Measurements from ENCODE around the gene OPHN1.

The OPHN1 gene

GRCh38 chrX:68193786-68194185 is 239.5 kb downstream of the OPHN1 start:
- H3K27me3 ChIP-seq (ENCODE audit: control insufficient read depth, insufficient read depth, low read length) = no peaks in the 10 kb centered on the region

GRCh38 chrX:68193234-68193633 is 240.1 kb downstream of the OPHN1 start:
- no peak overlapping the region for H3K4me3 ChIP-seq (ENCODE audit: low read length)
- no peak overlapping the region for H3K27ac ChIP-seq (ENCODE audit: low read length)

More at GRCh38 chrX:68193786-68194185, 239.5 kb downstream of the OPHN1 start:
- Histone ChIP-seq H3K9me3 (ENCODE audit: control insufficient read depth, low read depth, low read length) (no peaks in the 10 kb centered on the region), H3K9ac (ENCODE audit: low read length) (no peak overlapping the region), H3K4me3 (ENCODE audit: low read length) (no peak overlapping the region), H3K4me1 (ENCODE audit: control insufficient read depth, low read depth, low read length) (peaks cover 5% of the 10 kb centered on the region), H3K27ac (ENCODE audit: low read length) (no peak overlapping the region), H3K36me3 (ENCODE audit: control insufficient read depth, low read depth, low read length) (no peaks in the 10 kb centered on the region)

GRCh38 chrX:68190799-68191198 is 242.5 kb downstream of the OPHN1 start:
- H3K4me1 ChIP-seq (ENCODE audit: control insufficient read depth, low read depth, low read length) = no peaks in the 10 kb centered on the region
- H3K9me3 ChIP-seq (ENCODE audit: control insufficient read depth, low read depth, low read length) = peaks cover 12% of the 10 kb centered on the region
- H3K4me3 ChIP-seq (ENCODE audit: low read length) = no peak overlapping the region
- H3K27me3 ChIP-seq (ENCODE audit: control insufficient read depth, insufficient read depth, low read length) = no peaks in the 10 kb centered on the region
- H3K27ac ChIP-seq (ENCODE audit: low read length) = no peak overlapping the region
- no peaks in the 10 kb centered on the region for H3K36me3 ChIP-seq (ENCODE audit: control insufficient read depth, low read depth, low read length)
- H3K9ac ChIP-seq (ENCODE audit: low read length) = no peak overlapping the region

More at GRCh38 chrX:68193234-68193633, 240.1 kb downstream of the OPHN1 start:
- no peaks in the 10 kb centered on the region for H3K9me3 ChIP-seq (ENCODE audit: control insufficient read depth, low read depth, low read length)
- H3K36me3 ChIP-seq (ENCODE audit: control insufficient read depth, low read depth, low read length) = no peaks in the 10 kb centered on the region
- peaks cover 5% of the 10 kb centered on the region for H3K4me1 ChIP-seq (ENCODE audit: control insufficient read depth, low read depth, low read length)
- H3K9ac ChIP-seq (ENCODE audit: low read length) = no peak overlapping the region
- H3K27me3 ChIP-seq (ENCODE audit: control insufficient read depth, insufficient read depth, low read length) = no peaks in the 10 kb centered on the region

GRCh38 chrX:68186552-68187262 is 246.6 kb downstream of the OPHN1 start:
- Histone ChIP-seq H3K9ac (ENCODE audit: low read length) (no peak overlapping the region), H3K27me3 (ENCODE audit: control insufficient read depth, insufficient read depth, low read length) (no peaks in the 10 kb centered on the region), H3K27ac (ENCODE audit: low read length) (no peak overlapping the region), H3K4me3 (ENCODE audit: low read length) (no peak overlapping the region), H3K36me3 (ENCODE audit: control insufficient read depth, low read depth, low read length) (no peaks in the 10 kb centered on the region), H3K4me1 (ENCODE audit: control insufficient read depth, low read depth, low read length) (no peaks in the 10 kb centered on the region), H3K9me3 (ENCODE audit: control insufficient read depth, low read depth, low read length) (peaks cover 26% of the 10 kb centered on the region)

- Histone ChIP-seq H3K9me3 (ENCODE audit: control insufficient read depth, low read depth, low read length) (peaks cover 34% of the 10 kb centered on the region), H3K36me3 (ENCODE audit: control insufficient read depth, low read depth, low read length) (no peaks in the 10 kb centered on the region), H3K27ac (ENCODE audit: low read length) (no peak overlapping the region), H3K4me1 (ENCODE audit: control insufficient read depth, low read depth, low read length) (no peaks in the 10 kb centered on the region), H3K4me3 (ENCODE audit: low read length) (no peak overlapping the region), H3K9ac (ENCODE audit: low read length) (no peak overlapping the region), H3K27me3 (ENCODE audit: control insufficient read depth, insufficient read depth, low read length) (no peaks in the 10 kb centered on the region)
Measured at GRCh38 chrX:68185161-68185560, 248.1 kb downstream of the OPHN1 start.

- no peak overlapping the region for H3K4me3 ChIP-seq (ENCODE audit: low read length)
- H3K4me1 ChIP-seq (ENCODE audit: control insufficient read depth, low read depth, low read length) = no peaks in the 10 kb centered on the region
- H3K27me3 ChIP-seq (ENCODE audit: control insufficient read depth, insufficient read depth, low read length) = no peaks in the 10 kb centered on the region
- H3K27ac ChIP-seq (ENCODE audit: low read length) = no peak overlapping the region
- H3K36me3 ChIP-seq (ENCODE audit: control insufficient read depth, low read depth, low read length) = no peaks in the 10 kb centered on the region
- no peak overlapping the region for H3K9ac ChIP-seq (ENCODE audit: low read length)
- H3K9me3 ChIP-seq (ENCODE audit: control insufficient read depth, low read depth, low read length) = peaks cover 34% of the 10 kb centered on the region
Measured at GRCh38 chrX:68183612-68184214, 249.6 kb downstream of the OPHN1 start.

GRCh38 chrX:68180579-68180978 is 252.7 kb downstream of the OPHN1 start:
- H3K4me1 ChIP-seq (ENCODE audit: control insufficient read depth, low read depth, low read length) = no peaks in the 10 kb centered on the region
- no peaks in the 10 kb centered on the region for H3K27me3 ChIP-seq (ENCODE audit: control insufficient read depth, insufficient read depth, low read length)
- H3K9ac ChIP-seq (ENCODE audit: low read length) = no peak overlapping the region
- no peaks in the 10 kb centered on the region for H3K36me3 ChIP-seq (ENCODE audit: control insufficient read depth, low read depth, low read length)
- H3K4me3 ChIP-seq (ENCODE audit: low read length) = no peak overlapping the region
- peaks cover 28% of the 10 kb centered on the region for H3K9me3 ChIP-seq (ENCODE audit: control insufficient read depth, low read depth, low read length)
- H3K27ac ChIP-seq (ENCODE audit: low read length) = no peak overlapping the region

GRCh38 chrX:68179355-68179754 is 253.9 kb downstream of the OPHN1 start:
- H3K27me3 ChIP-seq (ENCODE audit: control insufficient read depth, insufficient read depth, low read length) = no peaks in the 10 kb centered on the region
- H3K9ac ChIP-seq (ENCODE audit: low read length) = no peak overlapping the region
- H3K36me3 ChIP-seq (ENCODE audit: control insufficient read depth, low read depth, low read length) = no peaks in the 10 kb centered on the region
- H3K4me1 ChIP-seq (ENCODE audit: control insufficient read depth, low read depth, low read length) = no peaks in the 10 kb centered on the region
- H3K9me3 ChIP-seq (ENCODE audit: control insufficient read depth, low read depth, low read length) = peaks cover 27% of the 10 kb centered on the region
- H3K4me3 ChIP-seq (ENCODE audit: low read length) = no peak overlapping the region
- H3K27ac ChIP-seq (ENCODE audit: low read length) = no peak overlapping the region

GRCh38 chrX:68177542-68177941 is 255.8 kb downstream of the OPHN1 start:
- H3K9me3 ChIP-seq (ENCODE audit: control insufficient read depth, low read depth, low read length) = peaks cover 21% of the 10 kb centered on the region
- H3K36me3 ChIP-seq (ENCODE audit: control insufficient read depth, low read depth, low read length) = no peaks in the 10 kb centered on the region
- no peaks in the 10 kb centered on the region for H3K4me1 ChIP-seq (ENCODE audit: control insufficient read depth, low read depth, low read length)
- H3K4me3 ChIP-seq (ENCODE audit: low read length) = no peak overlapping the region
- no peak overlapping the region for H3K27ac ChIP-seq (ENCODE audit: low read length)
- no peaks in the 10 kb centered on the region for H3K27me3 ChIP-seq (ENCODE audit: control insufficient read depth, insufficient read depth, low read length)
- H3K9ac ChIP-seq (ENCODE audit: low read length) = no peak overlapping the region

- H3K9me3 ChIP-seq (ENCODE audit: control insufficient read depth, low read depth, low read length) = peaks cover 11% of the 10 kb centered on the region
- no peak overlapping the region for H3K27ac ChIP-seq (ENCODE audit: low read length)
- no peaks in the 10 kb centered on the region for H3K36me3 ChIP-seq (ENCODE audit: control insufficient read depth, low read depth, low read length)
- H3K4me3 ChIP-seq (ENCODE audit: low read length) = no peak overlapping the region
- H3K27me3 ChIP-seq (ENCODE audit: control insufficient read depth, insufficient read depth, low read length) = no peaks in the 10 kb centered on the region
- no peaks in the 10 kb centered on the region for H3K4me1 ChIP-seq (ENCODE audit: control insufficient read depth, low read depth, low read length)
- H3K9ac ChIP-seq (ENCODE audit: low read length) = no peak overlapping the region
Measured at GRCh38 chrX:68175562-68175961, 257.7 kb downstream of the OPHN1 start.

GRCh38 chrX:68163441-68163840 is 269.9 kb downstream of the OPHN1 start:
- no peaks in the 10 kb centered on the region for H3K4me1 ChIP-seq (ENCODE audit: control insufficient read depth, low read depth, low read length)
- H3K27ac ChIP-seq (ENCODE audit: low read length) = no peak overlapping the region
- no peak overlapping the region for H3K4me3 ChIP-seq (ENCODE audit: low read length)
- H3K36me3 ChIP-seq (ENCODE audit: control insufficient read depth, low read depth, low read length) = no peaks in the 10 kb centered on the region
- H3K27me3 ChIP-seq (ENCODE audit: control insufficient read depth, insufficient read depth, low read length) = no peaks in the 10 kb centered on the region
- no peak overlapping the region for H3K9ac ChIP-seq (ENCODE audit: low read length)
- peaks cover 6% of the 10 kb centered on the region for H3K9me3 ChIP-seq (ENCODE audit: control insufficient read depth, low read depth, low read length)

GRCh38 chrX:68147848-68148247 is 285.4 kb downstream of the OPHN1 start:
- H3K4me3 ChIP-seq (ENCODE audit: low read length) = no peak overlapping the region
- no peak overlapping the region for H3K9ac ChIP-seq (ENCODE audit: low read length)
- no peaks in the 10 kb centered on the region for H3K4me1 ChIP-seq (ENCODE audit: control insufficient read depth, low read depth, low read length)
- H3K27ac ChIP-seq (ENCODE audit: low read length) = no peak overlapping the region
- no peaks in the 10 kb centered on the region for H3K36me3 ChIP-seq (ENCODE audit: control insufficient read depth, low read depth, low read length)
- H3K9me3 ChIP-seq (ENCODE audit: control insufficient read depth, low read depth, low read length) = peaks cover 10% of the 10 kb centered on the region
- no peaks in the 10 kb centered on the region for H3K27me3 ChIP-seq (ENCODE audit: control insufficient read depth, insufficient read depth, low read length)

Data from iPS-18a (cell line).